Upper lobe of left lung (tissue), 4 donors: ENCODE data around the gene WDR3.

Experiments used
- CTCF ChIP-seq, 6 experiments: fragments of 450-650 bp in 4 of 6; fragments of 200-600 bp in 2 of 6; sonication (generic) in 2 of 6; IDR thresholded peaks; one replicate each; pipeline ENCODE4 v1.5.1; 2016 to 2019; ENCODE audit warnings: antibody characterized with exemption in 6 of 6
- POLR2A ChIP-seq, 4 donors: fragments of 450-650 bp; IDR thresholded peaks; one replicate each; pipeline ENCODE4 v1.5.1; 2016 to 2017; ENCODE audit warnings: antibody characterized with exemption in 4 of 4, mild to moderate bottlenecking in 2 of 4
- POLR2AphosphoS5 ChIP-seq, 2 donors: sonication (generic); formaldehyde crosslinking; IDR thresholded peaks; one replicate each; pipeline ENCODE4 v1.5.1; 2017; ENCODE audit warnings: antibody characterized with exemption in 2 of 2

DNA sequence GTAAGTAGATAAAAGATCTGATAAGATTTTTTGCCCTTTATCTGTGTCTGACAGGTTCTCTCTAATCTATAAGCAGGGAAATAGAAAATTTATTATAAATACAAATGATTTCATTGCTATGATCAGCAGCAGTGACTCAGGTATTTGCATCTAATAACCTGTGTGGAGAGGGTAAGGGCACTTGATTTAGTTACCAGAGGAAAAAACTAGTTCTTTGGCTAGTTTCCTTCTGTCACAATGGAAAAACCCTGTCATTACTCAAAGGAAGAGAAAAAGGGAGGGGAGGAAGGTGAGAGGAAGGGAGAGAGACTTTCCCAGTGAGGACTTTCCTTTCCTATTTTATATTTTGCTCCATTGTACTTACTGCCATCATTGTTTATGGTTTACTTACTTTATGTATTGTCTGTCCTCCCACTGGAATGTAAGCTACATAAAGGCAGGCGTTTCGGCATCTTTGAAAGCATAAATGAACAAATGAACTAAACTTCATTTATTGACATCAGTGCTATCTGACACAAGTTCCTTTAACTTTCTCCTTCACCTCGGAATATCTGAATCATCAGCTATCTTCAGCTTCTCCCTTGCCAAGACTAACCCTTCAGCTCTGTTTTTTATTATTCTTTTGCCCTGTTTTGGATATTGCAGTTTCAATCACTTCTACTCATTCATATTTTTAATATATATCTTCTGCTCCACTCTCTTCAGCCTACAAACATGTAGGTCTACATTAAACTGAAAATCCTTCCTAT lies 34.9 kb downstream of the WDR3 start:
- TF ChIP-seq POLR2A (IDR thresholded peaks at IDR 0.05): no peak
- no peak for TF ChIP-seq CTCF (IDR thresholded peaks at IDR 0.05)
- no peak for TF ChIP-seq POLR2AphosphoS5 (IDR thresholded peaks at IDR 0.05)
